AG10803 (cell line): ENCODE results near the gene LAMA2.

ENCODE experiments used
- DNase-seq: peaks from one replicate; pipeline ENCODE4 v3.0.0; 2010; ENCODE audit warnings: low read depth
- H3K4me3 ChIP-seq: 2 replicates; pipeline ENCODE4 v1.5.1; 2011; ENCODE audit warnings: mild to moderate bottlenecking, low read length, control low read depth
- CTCF ChIP-seq: conservative IDR thresholded peaks from 2 replicates; pipeline ENCODE4 v1.5.1; 2011; ENCODE audit warnings: mild to moderate bottlenecking, low read length, control low read depth, inconsistent platforms

Gene LAMA2

GRCh38 chr6:129113637-129114036 lies 230.7 kb downstream of the LAMA2 start:
- TF ChIP-seq CTCF: no peak
- DNase-seq: no peak
- H3K4me3 ChIP-seq: no peak overlapping the region

DNA sequence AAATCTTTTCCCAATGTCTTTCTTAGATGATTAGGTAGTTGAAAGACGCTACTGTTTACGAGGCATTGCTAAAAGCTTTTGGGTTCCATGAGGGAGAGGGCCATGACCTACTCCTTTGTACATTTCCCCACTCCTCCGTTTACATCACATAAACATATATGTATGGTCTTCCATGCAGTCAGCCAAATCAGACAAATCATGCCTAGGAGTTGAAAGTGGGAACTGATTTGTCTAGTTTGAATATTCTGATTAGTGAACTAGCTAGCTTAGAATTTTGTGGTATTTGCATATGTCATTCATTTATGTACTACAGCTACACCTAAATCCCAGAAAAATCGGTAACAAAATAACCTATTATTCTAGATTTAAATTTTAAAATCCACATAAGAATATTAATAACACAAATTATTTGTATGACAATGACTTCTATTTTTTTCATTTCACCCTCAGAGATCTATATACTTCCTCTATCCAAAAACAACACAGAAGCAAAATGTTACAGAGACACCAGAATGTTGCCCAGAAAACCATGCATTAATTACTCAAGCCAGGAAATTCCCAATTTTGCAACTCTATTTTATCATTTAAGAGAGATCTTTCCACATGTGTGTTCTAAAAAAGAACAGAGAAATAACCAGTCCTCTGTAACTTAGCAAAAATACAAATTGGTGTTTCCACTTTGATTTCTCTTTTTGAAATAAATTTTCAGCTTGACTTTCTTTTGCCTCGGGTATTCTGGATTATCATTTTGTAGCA lies 231.9 kb downstream of the LAMA2 start:
- no peak for TF ChIP-seq CTCF
- H3K4me3 ChIP-seq: no peak overlapping the region
- no peak for DNase-seq

- no peak for DNase-seq
- TF ChIP-seq CTCF: no peak
- H3K4me3 ChIP-seq: no peak overlapping the region
Observed at GRCh38 chr6:129115471-129115870, 232.5 kb downstream of the LAMA2 start.

DNA sequence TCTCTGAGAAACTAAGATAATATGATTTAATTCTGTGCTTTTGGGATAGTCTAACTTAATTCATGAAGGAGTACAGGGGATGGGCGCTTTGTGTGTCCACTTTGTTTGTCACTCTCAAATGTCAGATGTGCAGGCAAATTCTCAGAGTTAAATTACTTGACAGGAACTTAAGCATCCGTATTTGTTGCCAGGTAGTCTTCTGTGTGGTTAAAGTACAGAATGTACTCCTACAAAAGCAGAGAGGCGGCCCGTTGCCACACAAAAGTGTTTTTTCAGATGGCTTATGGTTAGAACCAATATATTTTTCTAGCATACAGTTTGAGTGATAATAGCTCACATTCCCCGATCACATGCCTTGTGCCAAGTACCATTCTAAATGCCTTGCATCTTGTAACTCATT lies 234.4 kb downstream of the LAMA2 start:
- no peak for TF ChIP-seq CTCF
- H3K4me3 ChIP-seq: no peak overlapping the region
- DNase-seq: no peak

- no peak for TF ChIP-seq CTCF
- H3K4me3 ChIP-seq: no peak overlapping the region
- DNase-seq: peak; percentile 54
Observed at GRCh38 chr6:129120856-129121638, 238.1 kb downstream of the LAMA2 start.

- no peak overlapping the region for H3K4me3 ChIP-seq
- no peak for TF ChIP-seq CTCF
- DNase-seq: no peak
Observed at GRCh38 chr6:129124347-129124746, 241.4 kb downstream of the LAMA2 start.

DNA sequence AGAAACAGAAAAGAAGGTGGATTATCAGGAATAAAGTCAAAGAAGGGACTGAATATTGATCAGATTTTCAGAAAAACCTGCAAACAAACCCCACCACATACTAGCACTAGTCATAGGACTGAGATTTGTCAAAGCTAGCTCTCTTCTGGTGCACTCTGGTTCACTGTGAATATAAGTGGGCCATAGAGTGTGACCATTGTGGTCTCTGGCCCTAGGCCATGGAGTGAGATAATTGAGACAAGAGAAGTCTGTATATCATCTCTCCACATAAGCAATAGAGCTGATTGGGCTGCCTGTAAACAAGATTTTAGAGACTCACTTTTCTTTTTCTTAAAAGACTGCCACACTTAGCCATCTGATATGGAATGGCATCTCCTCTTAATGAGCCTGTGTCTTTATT lies 247.2 kb downstream of the LAMA2 start:
- no peak overlapping the region for H3K4me3 ChIP-seq
- TF ChIP-seq CTCF: no peak
- no peak for DNase-seq
